IPS DF 6.9 (cell line): ENCODE measurements around the gene ARMC7.
"Not testable (repeated sequence)": the region's sequence is repeated elsewhere in the genome, so short reads cannot be mapped to it uniquely, and the experiment has no call there.

Source experiments
- DNase-seq: peaks from one replicate; pipeline ENCODE4 v3.0.0-alpha.2; 2013; ENCODE audit warnings: low read depth, low spot score
- H3K27ac ChIP-seq: one replicate; pipeline ENCODE4 v1.5.1; 2013; ENCODE audit warnings: low read length, control low read depth
- H3K27me3 ChIP-seq: 2 replicates; pipeline ENCODE4 v1.6.1; 2013; ENCODE audit warnings: mild to moderate bottlenecking, low read length; ENCODE audit not compliant: control insufficient read depth, insufficient read depth
- H3K36me3 ChIP-seq: 2 replicates; pipeline ENCODE4 v1.6.1; 2013; ENCODE audit warnings: low read length; ENCODE audit not compliant: control insufficient read depth, insufficient read depth
- H3K4me1 ChIP-seq: 2 replicates; pipeline ENCODE4 v1.6.1; 2013; ENCODE audit warnings: low read length; ENCODE audit not compliant: control insufficient read depth, insufficient read depth
- H3K4me3 ChIP-seq: 2 replicates; pipeline ENCODE4 v1.5.1; 2013; ENCODE audit warnings: mild to moderate bottlenecking, low read length
- H3K9me3 ChIP-seq: 2 replicates; pipeline ENCODE4 v1.6.1; 2013; ENCODE audit warnings: low read length, inconsistent platforms; ENCODE audit not compliant: control insufficient read depth, insufficient read depth
- WGBS: extraction: QIAGEN DNeasy Blood & Tissue Kit; methylation state at CpG from one replicate; pipeline ENCODE4 v1.1.7; 2013; ENCODE audit warnings: mixed read lengths, missing lambda C conversion rate; ENCODE audit not compliant: insufficient read length, insufficient coverage; 5-methylcytosine and 5-hydroxymethylcytosine counted together

ARMC7 gene

GRCh38 chr17:75115555-75115954, 5.8 kb downstream of the ARMC7 start:
- Histone ChIP-seq H3K27me3 (no peaks in the 10 kb centered on the region), H3K4me3 (no peak overlapping the region), H3K27ac (no peak overlapping the region), H3K4me1 (no peaks in the 10 kb centered on the region), H3K36me3 (no peaks in the 10 kb centered on the region), H3K9me3 (no peaks in the 10 kb centered on the region)
- no peak for DNase-seq

GRCh38 chr17:75116737-75117136, 7.0 kb downstream of the ARMC7 start:
- no peak for DNase-seq
- no peak overlapping the region for H3K4me3 ChIP-seq
- H3K9me3 ChIP-seq = no peaks in the 10 kb centered on the region
- H3K36me3 ChIP-seq = no peaks in the 10 kb centered on the region
- H3K4me1 ChIP-seq = no peaks in the 10 kb centered on the region
- no peaks in the 10 kb centered on the region for H3K27me3 ChIP-seq
- no peak overlapping the region for H3K27ac ChIP-seq
- no CpG with 5 or more reads among the region's 9 CpGs for WGBS

- Histone ChIP-seq H3K27me3 (no peaks in the 10 kb centered on the region), H3K9me3 (no peaks in the 10 kb centered on the region), H3K36me3 (no peaks in the 10 kb centered on the region), H3K27ac (no peak overlapping the region), H3K4me3 (no peak overlapping the region), H3K4me1 (no peaks in the 10 kb centered on the region)
- DNase-seq = no peak
- no CpG with 5 or more reads among the region's 14 CpGs for WGBS
Measured at GRCh38 chr17:75118307-75118706, 8.5 kb downstream of the ARMC7 start.

GRCh38 chr17:75124041-75124818, 14.5 kb downstream of the ARMC7 start:
- Histone ChIP-seq H3K9me3 (no peaks in the 10 kb centered on the region), H3K27me3 (no peaks in the 10 kb centered on the region), H3K27ac (no peak overlapping the region), H3K4me3 (no peak overlapping the region), H3K4me1 (peaks cover 1% of the 10 kb centered on the region; the same call in 1 of the 2 replicates), H3K36me3 (peaks cover 6% of the 10 kb centered on the region; the same call in 1 of the 2 replicates)
- WGBS = no CpG with 5 or more reads among the region's 19 CpGs
- no peak for DNase-seq

- no peak overlapping the region for H3K27ac ChIP-seq
- no peaks in the 10 kb centered on the region for H3K9me3 ChIP-seq
- H3K27me3 ChIP-seq = no peaks in the 10 kb centered on the region
- no peak overlapping the region for H3K4me3 ChIP-seq
- H3K4me1 ChIP-seq = peaks cover 1% of the 10 kb centered on the region; the same call in 1 of the 2 replicates
- whole genome bisulfite sequencing = no CpG with 5 or more reads among the region's 4 CpGs
- no peak for DNase-seq
- H3K36me3 ChIP-seq = peaks cover 11% of the 10 kb centered on the region
Measured at GRCh38 chr17:75124819-75125162, 15.0 kb downstream of the ARMC7 start.

- Histone ChIP-seq H3K4me3 (no peak overlapping the region), H3K4me1 (peaks cover 1% of the 10 kb centered on the region; the same call in 1 of the 2 replicates), H3K9me3 (no peaks in the 10 kb centered on the region), H3K36me3 (peaks cover 12% of the 10 kb centered on the region), H3K27me3 (no peaks in the 10 kb centered on the region), H3K27ac (no peak overlapping the region)
- no CpG with 5 or more reads among the region's 3 CpGs for WGBS
- no peak for DNase-seq
Measured at GRCh38 chr17:75125984-75126383, 16.2 kb downstream of the ARMC7 start.

- peaks cover 12% of the 10 kb centered on the region for H3K36me3 ChIP-seq
- H3K9me3 ChIP-seq = no peaks in the 10 kb centered on the region
- peaks cover 1% of the 10 kb centered on the region; the same call in 1 of the 2 replicates for H3K4me1 ChIP-seq
- no peak for DNase-seq
- no peaks in the 10 kb centered on the region for H3K27me3 ChIP-seq
- WGBS = no CpG with 5 or more reads among the region's 8 CpGs
- no peak overlapping the region for H3K4me3 ChIP-seq
- no peak overlapping the region for H3K27ac ChIP-seq
Measured at GRCh38 chr17:75126954-75127353, 17.2 kb downstream of the ARMC7 start.

GRCh38 chr17:75127936-75128335, 18.2 kb downstream of the ARMC7 start:
- not testable (repeated sequence) for H3K4me1 ChIP-seq, H3K27ac ChIP-seq, H3K27me3 ChIP-seq, DNase-seq, H3K4me3 ChIP-seq, H3K9me3 ChIP-seq
- peaks cover 12% of the 10 kb centered on the region for H3K36me3 ChIP-seq
- WGBS = no CpG with 5 or more reads among the region's 5 CpGs

- DNase-seq = no peak
- peaks cover 12% of the 10 kb centered on the region for H3K36me3 ChIP-seq
- no peaks in the 10 kb centered on the region for H3K27me3 ChIP-seq
- H3K4me1 ChIP-seq = peaks cover 1% of the 10 kb centered on the region; the same call in 1 of the 2 replicates
- H3K9me3 ChIP-seq = no peaks in the 10 kb centered on the region
- WGBS = no CpG with 5 or more reads among the region's 33 CpGs
- no peak overlapping the region for H3K27ac ChIP-seq
- H3K4me3 ChIP-seq = no peak overlapping the region
Measured at GRCh38 chr17:75128694-75129505, 19.1 kb downstream of the ARMC7 start.

GRCh38 chr17:75129576-75129975, 19.8 kb downstream of the ARMC7 start:
- H3K27me3 ChIP-seq = no peaks in the 10 kb centered on the region
- no peaks in the 10 kb centered on the region for H3K9me3 ChIP-seq
- H3K4me3 ChIP-seq = no peak overlapping the region
- H3K4me1 ChIP-seq = peaks cover 1% of the 10 kb centered on the region; the same call in 1 of the 2 replicates
- H3K27ac ChIP-seq = no peak overlapping the region
- no CpG with 5 or more reads among the region's 9 CpGs for WGBS
- DNase-seq = no peak
- H3K36me3 ChIP-seq = peaks cover 12% of the 10 kb centered on the region
